ENCODE results near the gene MMP15.

DNA sequence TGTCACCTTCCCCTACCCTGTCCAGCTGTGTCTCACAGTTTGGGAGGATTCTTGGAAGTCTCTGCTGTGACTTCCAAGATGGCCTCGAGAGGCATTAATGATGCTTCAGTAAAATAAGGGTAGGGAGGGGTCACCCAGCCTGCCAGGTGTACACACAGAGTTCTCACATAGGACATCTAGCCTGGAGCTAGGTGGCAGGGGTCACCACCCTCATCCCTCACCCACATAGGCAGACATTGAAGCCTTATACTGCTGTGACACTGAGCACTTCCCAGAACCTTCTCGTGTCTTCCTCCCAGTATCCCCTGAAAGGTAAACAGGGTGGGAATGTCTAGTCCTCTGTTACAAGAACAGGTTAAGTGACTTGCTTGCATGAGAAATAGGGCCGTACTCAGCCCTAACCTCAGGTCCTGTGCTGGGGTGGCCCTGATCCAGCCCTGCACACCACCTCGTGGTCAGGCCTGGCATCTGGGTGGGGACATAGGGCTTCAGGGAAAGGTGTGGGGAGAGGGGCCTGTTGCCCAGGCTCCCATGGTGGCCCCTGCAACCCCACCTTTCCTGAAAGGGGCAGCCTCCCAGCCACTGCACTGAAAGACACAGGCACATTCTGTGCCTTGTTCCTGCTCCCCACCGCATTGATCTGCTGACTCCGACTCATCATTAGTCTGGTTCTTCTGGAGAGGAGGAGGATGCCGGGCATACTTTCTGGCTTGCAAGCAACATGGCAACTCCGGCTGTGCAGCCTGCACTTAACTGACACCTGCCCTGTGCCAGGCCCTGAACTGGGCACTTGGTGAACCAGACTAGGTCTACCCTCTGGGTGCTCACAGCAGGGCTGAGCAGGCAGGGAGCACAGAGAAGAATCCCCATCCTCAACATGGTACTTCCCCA is 3.6 kb upstream of the MMP15 start:
- TF ChIP-seq, protein P1, sequence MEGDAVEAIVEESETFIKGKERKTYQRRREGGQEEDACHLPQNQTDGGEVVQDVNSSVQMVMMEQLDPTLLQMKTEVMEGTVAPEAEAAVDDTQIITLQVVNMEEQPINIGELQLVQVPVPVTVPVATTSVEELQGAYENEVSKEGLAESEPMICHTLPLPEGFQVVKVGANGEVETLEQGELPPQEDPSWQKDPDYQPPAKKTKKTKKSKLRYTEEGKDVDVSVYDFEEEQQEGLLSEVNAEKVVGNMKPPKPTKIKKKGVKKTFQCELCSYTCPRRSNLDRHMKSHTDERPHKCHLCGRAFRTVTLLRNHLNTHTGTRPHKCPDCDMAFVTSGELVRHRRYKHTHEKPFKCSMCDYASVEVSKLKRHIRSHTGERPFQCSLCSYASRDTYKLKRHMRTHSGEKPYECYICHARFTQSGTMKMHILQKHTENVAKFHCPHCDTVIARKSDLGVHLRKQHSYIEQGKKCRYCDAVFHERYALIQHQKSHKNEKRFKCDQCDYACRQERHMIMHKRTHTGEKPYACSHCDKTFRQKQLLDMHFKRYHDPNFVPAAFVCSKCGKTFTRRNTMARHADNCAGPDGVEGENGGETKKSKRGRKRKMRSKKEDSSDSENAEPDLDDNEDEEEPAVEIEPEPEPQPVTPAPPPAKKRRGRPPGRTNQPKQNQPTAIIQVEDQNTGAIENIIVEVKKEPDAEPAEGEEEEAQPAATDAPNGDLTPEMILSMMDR (IDR thresholded peaks at IDR 0.05) = no peak
- no peak for TF ChIP-seq POLR2A (IDR thresholded peaks at IDR 0.05)

Measured in Peyer's patch (tissue), 4 donors.